ENCODE data around the gene CYSLTR1.

DNA sequence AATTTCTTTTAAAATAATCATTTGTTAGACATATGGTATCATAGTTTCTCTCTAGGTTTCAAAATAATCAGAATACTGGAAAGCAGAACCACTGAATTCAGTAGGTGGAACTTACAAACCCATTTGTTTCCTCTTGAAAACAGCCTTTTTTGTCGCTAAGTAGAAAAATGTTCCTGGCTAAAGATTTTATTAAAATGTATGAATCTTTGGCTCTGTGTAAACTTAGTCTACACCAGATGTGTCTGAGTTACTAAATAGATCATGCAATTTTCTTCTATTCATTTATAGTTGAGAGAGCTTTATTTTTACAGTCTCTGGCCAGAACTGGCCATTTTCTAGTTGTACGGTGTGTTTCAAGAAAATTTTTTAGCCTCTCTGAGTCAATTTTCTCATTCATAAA lies 1.0 kb downstream of the CYSLTR1 start:
- TF ChIP-seq EZH2 (IDR thresholded peaks at IDR 0.05; ENCODE audit: low read depth) = no peak
- TF ChIP-seq, protein P1, sequence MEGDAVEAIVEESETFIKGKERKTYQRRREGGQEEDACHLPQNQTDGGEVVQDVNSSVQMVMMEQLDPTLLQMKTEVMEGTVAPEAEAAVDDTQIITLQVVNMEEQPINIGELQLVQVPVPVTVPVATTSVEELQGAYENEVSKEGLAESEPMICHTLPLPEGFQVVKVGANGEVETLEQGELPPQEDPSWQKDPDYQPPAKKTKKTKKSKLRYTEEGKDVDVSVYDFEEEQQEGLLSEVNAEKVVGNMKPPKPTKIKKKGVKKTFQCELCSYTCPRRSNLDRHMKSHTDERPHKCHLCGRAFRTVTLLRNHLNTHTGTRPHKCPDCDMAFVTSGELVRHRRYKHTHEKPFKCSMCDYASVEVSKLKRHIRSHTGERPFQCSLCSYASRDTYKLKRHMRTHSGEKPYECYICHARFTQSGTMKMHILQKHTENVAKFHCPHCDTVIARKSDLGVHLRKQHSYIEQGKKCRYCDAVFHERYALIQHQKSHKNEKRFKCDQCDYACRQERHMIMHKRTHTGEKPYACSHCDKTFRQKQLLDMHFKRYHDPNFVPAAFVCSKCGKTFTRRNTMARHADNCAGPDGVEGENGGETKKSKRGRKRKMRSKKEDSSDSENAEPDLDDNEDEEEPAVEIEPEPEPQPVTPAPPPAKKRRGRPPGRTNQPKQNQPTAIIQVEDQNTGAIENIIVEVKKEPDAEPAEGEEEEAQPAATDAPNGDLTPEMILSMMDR (conservative IDR thresholded peaks at IDR 0.05) = no peak

Measured in PC-9 (cell line).